A549 (cell line): ENCODE measurements around the gene P2RY14. TPM values are rescaled to one million over a fixed set of nuclear protein-coding genes. Genes with fewer than 3 reads are reported as not detected.

Source experiments
- ATAC-seq, 2 experiments: fragments of 200-7000 bp in 1 of 2; fragments of >200 bp in 1 of 2; cut with Nextera tagmentation in 1 of 2; cut with Tn5 transposase in 1 of 2; 3 replicates each; pipeline versions ENCODE4 v1.8.0 to v1.9.1; 2018 to 2020; ENCODE audit warnings: mild to moderate bottlenecking in 1 of 2, moderate library complexity in 1 of 2
- CTCF ChIA-PET: fragments of 300-600 bp; sonication (Branson Sonifier 250); formaldehyde crosslinking; extraction: SDS; loops from one replicate; lab custom pipeline; 2021; ENCODE audit warnings: antibody characterized with exemption, inconsistent platforms; lab: Yijun Ruan, JAX
- POLR2A ChIA-PET: fragments of 350-600 bp; formaldehyde crosslinking; extraction: SDS; loops from one replicate; lab custom pipeline; 2021; ENCODE audit warnings: antibody characterized with exemption, inconsistent platforms; lab: Yijun Ruan, JAX
- DNase-seq, 2 experiments: peaks; one replicate each; pipeline versions ENCODE4 v3.0.0 to v3.0.0-alpha.2; 2011 to 2016; ENCODE audit warnings: low read depth in 1 of 2, low spot score in 1 of 2
- FAIRE-seq: peaks from 2 replicates; lab custom pipeline; 2011; peaks lifted over from hg19 to GRCh38; lab: Jason Lieb, UNC
- H3K27ac ChIP-seq, 2 experiments: fragments of >200 bp; sonication (Bioruptor Twin); formaldehyde crosslinking; 3 replicates each; pipeline ENCODE4 v1.5.1; 2016 to 2017
- H3K4me1 ChIP-seq: fragments of >200 bp; sonication (Bioruptor Twin); formaldehyde crosslinking; 3 replicates; pipeline ENCODE4 v1.6.1; 2016
- H3K4me2 ChIP-seq: fragments of >200 bp; sonication (Bioruptor Twin); formaldehyde crosslinking; 3 replicates; pipeline ENCODE4 v1.6.1; 2016
- H3K4me3 ChIP-seq: fragments of >200 bp; sonication (Bioruptor Twin); formaldehyde crosslinking; 3 replicates; pipeline ENCODE4 v1.5.1; 2016
- H3K9me3 ChIP-seq: fragments of >200 bp; sonication (Bioruptor Twin); formaldehyde crosslinking; 3 replicates; pipeline ENCODE4 v1.6.1; 2016
- BHLHE40 ChIP-seq: IDR thresholded peaks from 2 replicates; pipeline ENCODE4 v1.6.1; 2012; ENCODE audit warnings: low read depth, low read length, inconsistent platforms
- CBX2 ChIP-seq: fragments of 200-600 bp; sonication (generic); IDR thresholded peaks from 2 replicates; pipeline ENCODE4 v1.6.1; 2016; ENCODE audit warnings: low read depth, mild to moderate bottlenecking, borderline replicate concordance
- ELK1 ChIP-seq: fragments of 150-350 bp; IDR thresholded peaks from 2 replicates; pipeline ENCODE4 v1.6.1; 2014; ENCODE audit warnings: low read depth, mild to moderate bottlenecking, low read length
- ESRRA ChIP-seq: fragments of 150-350 bp; IDR thresholded peaks from 2 replicates; pipeline ENCODE4 v1.6.1; 2014; ENCODE audit warnings: mild to moderate bottlenecking, low read length, borderline replicate concordance
- FOSL2 ChIP-seq, 2 experiments: fragments of 450-650 bp in 1 of 2; fragments of >200 bp in 1 of 2; sonication (Bioruptor Twin) in 1 of 2; formaldehyde crosslinking; IDR thresholded peaks; 2 replicates each; pipeline versions ENCODE4 v1.5.0 to v1.6.1; 2016 to 2020; ENCODE audit warnings: mild to moderate bottlenecking in 1 of 2, moderate library complexity in 1 of 2
- FOXS1 ChIP-seq: fragments of 250-450 bp; sonication (Bioruptor Pico); IDR thresholded peaks from 2 replicates; pipeline ENCODE4 v1.5.0; 2020; ENCODE audit warnings: mild to moderate bottlenecking, moderate library complexity
- HDAC2 ChIP-seq: fragments of 200-600 bp; sonication (generic); IDR thresholded peaks from 2 replicates; pipeline ENCODE4 v1.6.1; 2016
- HOXA7 ChIP-seq: fragments of 250-450 bp; sonication (Bioruptor Pico); IDR thresholded peaks from 2 replicates; pipeline ENCODE4 v1.5.0; 2020; ENCODE audit warnings: mild to moderate bottlenecking, moderate library complexity
- HOXB5 ChIP-seq: fragments of 250-450 bp; sonication (Bioruptor Pico); IDR thresholded peaks from 2 replicates; pipeline ENCODE4 v1.5.0; 2020; ENCODE audit warnings: mild to moderate bottlenecking, moderate library complexity
- MAX ChIP-seq: IDR thresholded peaks from 2 replicates; pipeline ENCODE4 v1.6.1; 2012
- NR3C1 ChIP-seq: fragments of >200 bp; sonication (Bioruptor Twin); formaldehyde crosslinking; IDR thresholded peaks from 3 replicates; pipeline ENCODE4 v1.6.1; 2017
- PHF8 ChIP-seq: fragments of 200-600 bp; sonication (generic); IDR thresholded peaks from 2 replicates; pipeline ENCODE4 v1.6.1; 2016; ENCODE audit warnings: low read depth, mild to moderate bottlenecking, antibody characterized with exemption, moderate library complexity, borderline replicate concordance
- POLR2AphosphoS2 ChIP-seq: conservative IDR thresholded peaks from 2 replicates; pipeline ENCODE4 v1.6.1; 2012; ENCODE audit warnings: low read length, improper control_type of control experiment, inconsistent platforms
- RAD21 ChIP-seq, 2 experiments: fragments of >200 bp in 1 of 2; sonication (Bioruptor Twin) in 1 of 2; formaldehyde crosslinking in 1 of 2; IDR thresholded peaks in 1 of 2; conservative IDR thresholded peaks in 1 of 2; 2 replicates in 1 of 2; 3 replicates in 1 of 2; pipeline ENCODE4 v1.6.1; 2012 to 2018; ENCODE audit warnings: inconsistent platforms in 1 of 2
- RARB ChIP-seq: fragments of 250-450 bp; sonication (Bioruptor Pico); IDR thresholded peaks from 2 replicates; pipeline ENCODE4 v1.8.0; 2021; ENCODE audit warnings: mild to moderate bottlenecking, moderate library complexity
- REST ChIP-seq: fragments of 200-600 bp; sonication (generic); IDR thresholded peaks from 2 replicates; pipeline ENCODE4 v1.6.1; 2016; ENCODE audit warnings: antibody characterized with exemption, mild to moderate bottlenecking, moderate library complexity
- WGBS: methylation state at CpG from one replicate; pipeline ENCODE4 v1.1.6; 2017; ENCODE audit errors: missing lambda C conversion rate; 5-methylcytosine and 5-hydroxymethylcytosine counted together
- polyA plus RNA-seq, 4 experiments: library from polyadenylated mRNA; depleted of rRNA in 3 of 4; stranded (reverse); fragments of >200 nt; fragmentation: RNase III in 1 of 4; extraction: RNeasy Plus Mini Kit Qiagen cat#74134 plus additional on column Dnase treatment in 1 of 4; gene quantifications; 2 replicates in 3 of 4; 3 replicates in 1 of 4; pipeline ENCODE4 v1.2.3, GENCODE V29; 2011 to 2017

P2RY14 gene
- polyA plus RNA-seq, 2 of the 4 experiments (the other 2 are of a cell fraction) = not detected

GRCh38 chr3:151319628-151320027 is 41.3 kb upstream of the P2RY14 start (continued):
- TF ChIP-seq MAX = no peak
- TF ChIP-seq ESRRA = no peak
- TF ChIP-seq CBX2 = no peak
- TF ChIP-seq HOXB5 (CRISPR knock-in tag) = no peak
- TF ChIP-seq NR3C1 = no peak
- TF ChIP-seq RAD21 (conservative IDR thresholded peaks at IDR 0.05 in 1 of 2, IDR thresholded peaks at IDR 0.05 in 1 of 2) = no peak
- no peak for TF ChIP-seq RARB

GRCh38 chr3:151318991-151319390 is 40.6 kb upstream of the P2RY14 start:
- TF ChIP-seq FOXS1 (CRISPR knock-in tag) = no peak
- no peak for TF ChIP-seq REST
- no peak for TF ChIP-seq ESRRA
- no peak for TF ChIP-seq BHLHE40
- no peak for FAIRE-seq
- Histone ChIP-seq H3K9me3 (no peaks in the 10 kb centered on the region), H3K4me3 (no peak overlapping the region), H3K27ac (0 out of 6 replicates have a peak overlapping the region, but pooled peaks of 1 of the 2 experiments have one; percentile 3), H3K4me2 (no peak overlapping the region), H3K4me1 (peaks cover 20% of the 10 kb centered on the region; the same call in 2 of the 3 replicates)
- WGBS = 85% methylated on average over 7 of the region's 7 CpGs
- CTCF ChIA-PET = interaction anchor here (0.8 to 0.9 kb wide), 3 partner anchors 22 to 132 kb away, joined by 3 to 4 read pairs (median 3); no protein-coding TSS in a partner anchor
- DNase-seq = no peak
- ATAC-seq = no peak
- POLR2A ChIA-PET = no interaction called here

GRCh38 chr3:151318313-151318712 is 40.0 kb upstream of the P2RY14 start:
- POLR2A ChIA-PET = no interaction called here
- FAIRE-seq (no peak), DNase-seq (no peak), ATAC-seq (no peak)
- Histone ChIP-seq H3K9me3 (no peaks in the 10 kb centered on the region), H3K27ac (no peak overlapping the region), H3K4me2 (peak overlapping the region; percentile 14; the same call in 1 of the 3 replicates), H3K4me1 (peaks cover 20% of the 10 kb centered on the region; the same call in 2 of the 3 replicates), H3K4me3 (no peak overlapping the region)
- TF ChIP-seq HOXA7 (CRISPR knock-in tag) (no peak), ELK1 (no peak)
- CTCF ChIA-PET = interaction anchor here (0.6 kb wide), 2 partner anchors 90 to 378 kb away, joined by 3 read pairs; no protein-coding TSS in a partner anchor

GRCh38 chr3:151316267-151316991 is 38.1 kb upstream of the P2RY14 start, which contains the start of gene GPR87:
TSS of gene GPR87 (minus strand) at chr3:151316820. CDS start at chr3:151300100, 16,720 bp downstream.
- TF ChIP-seq FOSL2 (IDR thresholded peaks at IDR 0.05) (peak; percentile 41; the same call in 1 of the 2 replicates), FOSL2 (CRISPR knock-in tag; IDR thresholded peaks at IDR 0.05) (peak; percentile 26; the same call in 1 of the 2 replicates), POLR2AphosphoS2 (no peak), HDAC2 (no peak), PHF8 (no peak)
- DNase-seq (peak; percentile 35 to 39), ATAC-seq (peak; percentile 59 to 64; a peak in 2 of 6 replicates), FAIRE-seq (no peak)
- peaks cover 20% of the 10 kb centered on the region; the same call in 2 of the 3 replicates for H3K4me1 ChIP-seq
- no peak within 1 kb of the TSS for H3K4me3 ChIP-seq
- CTCF ChIA-PET = interaction anchor here (0.9 to 1.5 kb wide), 2 partner anchors 9 to 11 kb away, joined by 4 to 7 read pairs; no protein-coding TSS in a partner anchor
- 68% methylated on average over 7 of the region's 7 CpGs for WGBS
- H3K27ac ChIP-seq = peak within 1 kb of the TSS; percentile 15 to 60; a peak in 1 of 6 replicates
- no peaks in the 10 kb centered on the region for H3K9me3 ChIP-seq
- POLR2A ChIA-PET = interaction anchor here (0.8 kb wide), 2 partner anchors 11 to 12 kb away, joined by 3 to 5 read pairs; no protein-coding TSS in a partner anchor
- peak within 1 kb of the TSS; percentile 22; the same call in 1 of the 3 replicates for H3K4me2 ChIP-seq
